ENCODE results near the gene PRND.

PRND gene

DNA sequence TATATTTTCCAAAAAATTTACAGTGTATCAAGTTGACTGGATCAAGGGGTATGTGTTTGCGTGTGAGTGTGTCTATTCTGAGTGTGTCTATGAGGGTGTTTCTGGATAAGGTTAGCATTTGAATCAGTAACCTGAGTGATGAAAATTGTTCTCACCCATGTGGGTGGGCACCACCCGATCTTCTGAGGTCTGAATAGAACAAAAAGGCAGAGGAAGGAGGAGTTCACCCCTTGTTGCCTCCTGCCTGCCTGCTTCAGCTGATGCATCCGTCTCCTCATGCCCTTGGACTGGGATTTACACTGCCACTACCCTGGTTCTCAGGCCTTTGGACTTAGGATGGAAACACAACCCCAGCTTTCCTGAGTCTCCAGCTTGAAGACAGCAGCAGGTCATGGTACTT, 13.7 kb upstream of the PRND start:
- no peak for DNase-seq (ENCODE audit: low read depth)
- no peak overlapping the region for H3K4me3 ChIP-seq (ENCODE audit: low read depth, low read length)
- TF ChIP-seq, protein P1, sequence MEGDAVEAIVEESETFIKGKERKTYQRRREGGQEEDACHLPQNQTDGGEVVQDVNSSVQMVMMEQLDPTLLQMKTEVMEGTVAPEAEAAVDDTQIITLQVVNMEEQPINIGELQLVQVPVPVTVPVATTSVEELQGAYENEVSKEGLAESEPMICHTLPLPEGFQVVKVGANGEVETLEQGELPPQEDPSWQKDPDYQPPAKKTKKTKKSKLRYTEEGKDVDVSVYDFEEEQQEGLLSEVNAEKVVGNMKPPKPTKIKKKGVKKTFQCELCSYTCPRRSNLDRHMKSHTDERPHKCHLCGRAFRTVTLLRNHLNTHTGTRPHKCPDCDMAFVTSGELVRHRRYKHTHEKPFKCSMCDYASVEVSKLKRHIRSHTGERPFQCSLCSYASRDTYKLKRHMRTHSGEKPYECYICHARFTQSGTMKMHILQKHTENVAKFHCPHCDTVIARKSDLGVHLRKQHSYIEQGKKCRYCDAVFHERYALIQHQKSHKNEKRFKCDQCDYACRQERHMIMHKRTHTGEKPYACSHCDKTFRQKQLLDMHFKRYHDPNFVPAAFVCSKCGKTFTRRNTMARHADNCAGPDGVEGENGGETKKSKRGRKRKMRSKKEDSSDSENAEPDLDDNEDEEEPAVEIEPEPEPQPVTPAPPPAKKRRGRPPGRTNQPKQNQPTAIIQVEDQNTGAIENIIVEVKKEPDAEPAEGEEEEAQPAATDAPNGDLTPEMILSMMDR (IDR thresholded peaks at IDR 0.05; ENCODE audit: low read depth, low read length, missing control alignments), result no peak

DNA sequence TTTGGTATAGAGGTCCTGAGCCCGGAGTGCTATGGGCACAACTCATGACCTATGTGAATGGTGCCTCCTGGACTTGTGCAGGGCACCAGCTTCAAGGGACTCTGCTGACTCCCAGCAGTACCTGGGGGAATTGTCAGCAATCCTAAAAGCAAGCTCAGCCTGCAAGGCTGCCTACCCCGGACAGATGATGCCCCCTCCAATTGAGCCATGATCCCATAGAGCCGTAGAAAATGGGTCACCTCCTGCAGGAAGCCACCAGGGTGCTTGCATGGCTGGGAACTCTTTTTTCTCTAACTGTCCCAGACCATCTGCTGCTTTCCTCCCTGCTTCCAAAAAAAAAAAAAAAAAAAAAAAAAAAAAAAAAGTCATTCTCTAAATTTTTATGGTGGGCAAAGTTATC, 12.9 kb upstream of the PRND start:
- no peak overlapping the region for H3K4me3 ChIP-seq (ENCODE audit: low read depth, low read length)
- no peak for DNase-seq (ENCODE audit: low read depth)
- TF ChIP-seq, protein P1 (IDR thresholded peaks at IDR 0.05; ENCODE audit: low read depth, low read length, missing control alignments), result no peak

DNA sequence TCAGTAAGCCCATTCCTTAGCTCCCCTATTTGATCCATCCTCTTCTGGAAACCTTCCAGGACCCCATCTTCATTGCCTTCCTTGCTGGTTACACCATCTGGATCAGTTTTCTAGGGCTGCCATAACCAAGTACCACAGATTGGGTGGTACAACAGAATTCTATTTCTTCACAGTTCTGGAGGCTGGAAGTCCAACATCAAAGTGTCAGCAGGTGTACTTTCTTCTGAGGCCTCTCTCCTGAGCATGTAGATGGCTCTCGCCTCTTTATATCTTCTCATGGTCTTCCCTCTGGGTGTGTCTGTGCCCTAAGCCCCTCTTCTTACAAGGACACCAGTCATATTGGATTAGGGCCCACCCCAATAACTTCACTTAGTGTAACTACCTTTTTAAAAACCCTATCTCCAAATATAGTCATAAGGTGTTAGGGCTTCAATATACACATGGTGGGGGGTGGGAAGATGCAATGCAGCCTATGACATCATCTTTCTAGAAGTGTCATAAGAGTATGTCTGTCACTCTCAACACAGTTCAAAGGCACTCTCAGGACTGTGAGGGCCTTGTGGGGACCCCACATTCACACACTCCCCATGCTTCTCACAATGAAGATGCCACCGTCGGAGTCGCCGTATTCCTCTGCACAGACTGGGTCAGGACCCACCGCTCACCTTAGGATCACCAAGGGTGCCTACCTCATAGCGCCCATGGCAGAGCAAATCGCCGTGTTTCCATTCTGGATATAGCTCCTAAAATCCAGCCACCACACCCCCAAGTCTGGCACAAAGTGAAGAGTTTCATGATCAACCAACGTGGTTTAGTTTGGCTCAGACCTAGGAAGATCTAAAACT, 12.2 kb upstream of the PRND start:
- H3K4me3 ChIP-seq (ENCODE audit: low read depth, low read length), result no peak overlapping the region
- TF ChIP-seq, protein P1 (IDR thresholded peaks at IDR 0.05; ENCODE audit: low read depth, low read length, missing control alignments), result no peak
- no peak for DNase-seq (ENCODE audit: low read depth)

DNA sequence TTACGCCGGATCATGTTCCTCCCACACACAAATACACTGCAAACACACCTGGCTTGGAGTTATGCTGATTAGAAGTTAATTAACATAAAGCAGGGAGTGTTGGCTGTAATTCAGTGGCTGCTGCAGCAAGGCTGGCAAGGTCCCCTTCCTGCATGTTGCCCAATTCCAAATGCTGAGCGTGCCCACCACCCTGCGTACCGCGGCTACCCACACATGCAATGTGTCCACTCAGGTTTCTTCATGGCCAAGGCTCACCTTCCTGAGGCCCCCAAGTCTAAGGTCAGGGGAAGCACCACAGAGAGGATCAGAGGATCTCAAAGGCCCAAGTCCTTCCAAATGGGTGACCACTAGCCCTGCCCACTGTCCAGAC, 11.6 kb upstream of the PRND start:
- DNase-seq (ENCODE audit: low read depth), result no peak
- H3K4me3 ChIP-seq (ENCODE audit: low read depth, low read length), result no peak overlapping the region
- TF ChIP-seq, protein P1 (IDR thresholded peaks at IDR 0.05; ENCODE audit: low read depth, low read length, missing control alignments), result no peak

DNA sequence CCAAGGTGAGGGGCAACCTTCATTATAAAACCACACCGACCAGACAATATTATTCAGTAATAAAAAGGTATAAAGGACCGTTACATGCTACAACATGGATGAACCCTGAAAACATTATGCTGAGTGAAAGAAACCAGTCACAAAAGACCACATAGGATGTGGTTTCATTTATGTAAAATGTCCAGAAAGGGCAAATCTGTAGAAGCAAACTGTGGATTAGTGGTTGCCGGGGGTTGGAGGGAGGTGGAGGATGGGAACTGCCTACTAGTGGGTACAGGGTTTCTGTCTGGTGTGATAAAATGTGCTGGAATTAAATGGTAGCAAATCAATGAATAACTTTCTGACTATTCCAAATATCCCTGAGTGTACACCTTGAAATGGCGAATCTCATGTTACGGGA, 10.2 kb upstream of the PRND start:
- TF ChIP-seq, protein P1 (IDR thresholded peaks at IDR 0.05; ENCODE audit: low read depth, low read length, missing control alignments), result no peak
- no peak for DNase-seq (ENCODE audit: low read depth)
- H3K4me3 ChIP-seq (ENCODE audit: low read depth, low read length), result no peak overlapping the region

DNA sequence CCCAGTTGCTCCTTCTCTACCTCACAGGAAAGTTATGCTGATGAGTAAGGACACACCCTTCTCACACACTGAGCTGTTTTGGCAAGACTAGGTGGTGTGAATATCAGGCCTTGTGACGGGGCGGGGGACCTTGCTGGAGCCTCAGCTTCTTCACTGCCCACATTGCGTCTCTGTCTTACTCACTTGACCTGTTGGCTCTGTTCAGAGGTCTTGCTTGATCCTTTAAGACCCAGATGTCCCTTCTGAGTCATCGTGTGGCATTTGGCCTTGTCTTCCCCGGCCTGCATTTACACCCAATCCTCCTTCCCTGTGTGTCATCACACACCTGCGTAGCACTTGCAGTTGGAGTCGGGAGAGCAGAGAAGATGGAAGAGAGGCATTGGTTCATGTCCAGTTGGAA, 8.3 kb upstream of the PRND start:
- TF ChIP-seq, protein P1 (IDR thresholded peaks at IDR 0.05; ENCODE audit: low read depth, low read length, missing control alignments), result no peak
- H3K4me3 ChIP-seq (ENCODE audit: low read depth, low read length), result no peak overlapping the region
- DNase-seq (ENCODE audit: low read depth), result no peak

DNA sequence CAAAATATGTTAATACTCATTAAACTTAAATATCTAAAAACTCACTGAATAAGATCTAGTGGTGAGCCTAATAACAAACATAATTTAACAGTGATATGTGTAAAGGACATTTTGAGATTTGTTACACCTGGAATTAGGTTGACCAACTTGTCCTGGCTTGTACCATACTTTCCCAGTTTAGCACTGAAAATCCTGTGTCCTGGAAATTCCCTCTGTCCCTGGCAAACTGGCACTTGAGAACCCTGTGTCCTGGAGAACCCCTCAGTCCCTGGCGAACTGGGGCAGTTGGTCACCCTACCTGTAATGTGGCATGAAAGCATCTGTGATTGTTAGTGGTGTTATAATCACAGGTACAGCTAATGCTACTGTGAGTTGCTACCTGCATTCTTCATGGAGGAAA, 6.9 kb upstream of the PRND start:
- no peak overlapping the region for H3K4me3 ChIP-seq (ENCODE audit: low read depth, low read length)
- TF ChIP-seq, protein P1 (IDR thresholded peaks at IDR 0.05; ENCODE audit: low read depth, low read length, missing control alignments), result no peak
- DNase-seq (ENCODE audit: low read depth), result no peak
